ENCODE results near the gene TAS2R10.
"Not testable (repeated sequence)": the region's sequence is repeated elsewhere in the genome, so short reads cannot be mapped to it uniquely, and the experiment has no call there.

DNA sequence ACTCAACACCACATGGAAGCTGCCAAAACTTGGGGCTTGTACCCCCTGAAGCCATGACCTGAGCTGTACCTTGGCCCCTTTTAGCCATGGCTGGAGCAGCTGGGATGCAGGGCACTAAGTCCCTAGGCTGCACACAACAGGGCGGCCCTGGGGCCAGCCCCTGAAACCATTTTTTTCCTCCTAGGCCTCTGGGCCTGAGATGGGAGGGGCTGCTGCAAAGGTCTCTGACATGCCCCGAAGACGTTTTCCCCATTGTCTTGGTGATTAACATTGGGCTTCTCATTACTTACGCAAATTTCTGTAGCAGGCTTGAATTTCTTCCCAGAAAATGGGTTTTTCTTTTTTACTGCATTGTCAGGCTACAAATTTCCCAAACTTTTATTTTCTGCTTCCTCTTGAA, 34.4 kb downstream of the TAS2R10 start:
- TF ChIP-seq, protein P1, sequence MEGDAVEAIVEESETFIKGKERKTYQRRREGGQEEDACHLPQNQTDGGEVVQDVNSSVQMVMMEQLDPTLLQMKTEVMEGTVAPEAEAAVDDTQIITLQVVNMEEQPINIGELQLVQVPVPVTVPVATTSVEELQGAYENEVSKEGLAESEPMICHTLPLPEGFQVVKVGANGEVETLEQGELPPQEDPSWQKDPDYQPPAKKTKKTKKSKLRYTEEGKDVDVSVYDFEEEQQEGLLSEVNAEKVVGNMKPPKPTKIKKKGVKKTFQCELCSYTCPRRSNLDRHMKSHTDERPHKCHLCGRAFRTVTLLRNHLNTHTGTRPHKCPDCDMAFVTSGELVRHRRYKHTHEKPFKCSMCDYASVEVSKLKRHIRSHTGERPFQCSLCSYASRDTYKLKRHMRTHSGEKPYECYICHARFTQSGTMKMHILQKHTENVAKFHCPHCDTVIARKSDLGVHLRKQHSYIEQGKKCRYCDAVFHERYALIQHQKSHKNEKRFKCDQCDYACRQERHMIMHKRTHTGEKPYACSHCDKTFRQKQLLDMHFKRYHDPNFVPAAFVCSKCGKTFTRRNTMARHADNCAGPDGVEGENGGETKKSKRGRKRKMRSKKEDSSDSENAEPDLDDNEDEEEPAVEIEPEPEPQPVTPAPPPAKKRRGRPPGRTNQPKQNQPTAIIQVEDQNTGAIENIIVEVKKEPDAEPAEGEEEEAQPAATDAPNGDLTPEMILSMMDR (conservative IDR thresholded peaks at IDR 0.05), result not testable (repeated sequence)
- TF ChIP-seq ZFX (IDR thresholded peaks at IDR 0.05), result not testable (repeated sequence)
